Fibroblast of villous mesenchyme (primary cell): ENCODE data around the gene TSPAN4. TPM values are rescaled to one million over a fixed set of nuclear protein-coding genes. Genes with fewer than 3 reads are reported as not detected.

Source experiments
- DNase-seq: peaks from one replicate; pipeline ENCODE4 v3.0.0-alpha.2; 2010; ENCODE audit warnings: low read depth
- H3K4me3 ChIP-seq: 2 replicates; pipeline ENCODE4 v1.5.1; 2011; ENCODE audit warnings: low read depth, mild to moderate bottlenecking, low read length
- CTCF ChIP-seq: IDR thresholded peaks from 2 replicates; pipeline ENCODE4 v1.5.1; 2012; ENCODE audit warnings: low read depth, mild to moderate bottlenecking, low read length; ENCODE audit not compliant: insufficient read depth
- total RNA-seq: library from RNA; depleted of rRNA; stranded (reverse); fragments of >200 nt; gene quantifications from 2 replicates; pipeline ENCODE4 v1.2.3, GENCODE V29; 2012

TSPAN4 gene
- total RNA-seq, 1 donor: 113 TPM

GRCh38 chr11:833114-833791, 9.4 kb upstream of the TSPAN4 start:
- DNase-seq: no peak
- H3K4me3 ChIP-seq: peak overlapping the region; percentile 72

GRCh38 chr11:833849-834311, 8.8 kb upstream of the TSPAN4 start:
- DNase-seq: no peak
- H3K4me3 ChIP-seq: peak overlapping the region; percentile 72
- no peak for TF ChIP-seq CTCF

More at GRCh38 chr11:833114-833791, 9.4 kb upstream of the TSPAN4 start:
- TF ChIP-seq CTCF: no peak

GRCh38 chr11:834371-835316, 8.0 kb upstream of the TSPAN4 start:
- H3K4me3 ChIP-seq: peak overlapping the region; percentile 40
- peak; percentile 71 for DNase-seq
- no peak for TF ChIP-seq CTCF

GRCh38 chr11:836274-836673, 6.4 kb upstream of the TSPAN4 start:
- TF ChIP-seq CTCF: no peak
- DNase-seq: no peak
- no peak overlapping the region for H3K4me3 ChIP-seq

GRCh38 chr11:836700-837099, 6.0 kb upstream of the TSPAN4 start:
- H3K4me3 ChIP-seq: no peak overlapping the region
- DNase-seq: no peak
- no peak for TF ChIP-seq CTCF

- H3K4me3 ChIP-seq: no peak overlapping the region
- TF ChIP-seq CTCF: no peak
- DNase-seq: no peak
Observed at GRCh38 chr11:837189-837989, 5.3 kb upstream of the TSPAN4 start.
